A549 (cell line): ENCODE measurements around the gene SORCS3. TPM values are rescaled to one million over a fixed set of nuclear protein-coding genes. Genes with fewer than 3 reads are reported as not detected.

Experiments
- ATAC-seq, 2 experiments: fragments of 200-7000 bp in 1 of 2; fragments of >200 bp in 1 of 2; cut with Nextera tagmentation in 1 of 2; cut with Tn5 transposase in 1 of 2; 3 replicates each; pipeline versions ENCODE4 v1.8.0 to v1.9.1; 2018 to 2020; ENCODE audit warnings: mild to moderate bottlenecking in 1 of 2, moderate library complexity in 1 of 2
- CTCF ChIA-PET: fragments of 300-600 bp; sonication (Branson Sonifier 250); formaldehyde crosslinking; extraction: SDS; loops from one replicate; lab custom pipeline; 2021; ENCODE audit warnings: antibody characterized with exemption, inconsistent platforms; lab: Yijun Ruan, JAX
- POLR2A ChIA-PET: fragments of 350-600 bp; formaldehyde crosslinking; extraction: SDS; loops from one replicate; lab custom pipeline; 2021; ENCODE audit warnings: antibody characterized with exemption, inconsistent platforms; lab: Yijun Ruan, JAX
- DNase-seq, 2 experiments: peaks; one replicate each; pipeline versions ENCODE4 v3.0.0 to v3.0.0-alpha.2; 2011 to 2016; ENCODE audit warnings: low read depth in 1 of 2, low spot score in 1 of 2
- FAIRE-seq: peaks from 2 replicates; lab custom pipeline; 2011; peaks lifted over from hg19 to GRCh38; lab: Jason Lieb, UNC
- H3K27ac ChIP-seq, 2 experiments: fragments of >200 bp; sonication (Bioruptor Twin); formaldehyde crosslinking; 3 replicates each; pipeline ENCODE4 v1.5.1; 2016 to 2017
- H3K4me1 ChIP-seq: fragments of >200 bp; sonication (Bioruptor Twin); formaldehyde crosslinking; 3 replicates; pipeline ENCODE4 v1.6.1; 2016
- H3K4me2 ChIP-seq: fragments of >200 bp; sonication (Bioruptor Twin); formaldehyde crosslinking; 3 replicates; pipeline ENCODE4 v1.6.1; 2016
- H3K4me3 ChIP-seq: fragments of >200 bp; sonication (Bioruptor Twin); formaldehyde crosslinking; 3 replicates; pipeline ENCODE4 v1.5.1; 2016
- H3K9me3 ChIP-seq: fragments of >200 bp; sonication (Bioruptor Twin); formaldehyde crosslinking; 3 replicates; pipeline ENCODE4 v1.6.1; 2016
- CBX8 ChIP-seq: fragments of 200-600 bp; sonication (generic); IDR thresholded peaks from 2 replicates; pipeline ENCODE4 v1.6.1; 2016
- CHD2 ChIP-seq: fragments of 150-350 bp; IDR thresholded peaks from 2 replicates; pipeline ENCODE4 v1.6.1; 2014; ENCODE audit warnings: low read length; ENCODE audit not compliant: partially characterized antibody
- CHD4 ChIP-seq: fragments of 200-600 bp; sonication (generic); IDR thresholded peaks from 2 replicates; pipeline ENCODE4 v1.6.1; 2016; ENCODE audit warnings: antibody characterized with exemption, mild to moderate bottlenecking, borderline replicate concordance
- EHMT2 ChIP-seq: fragments of 200-600 bp; sonication (generic); IDR thresholded peaks from 2 replicates; pipeline ENCODE4 v1.6.1; 2016; ENCODE audit warnings: antibody characterized with exemption, low read depth, mild to moderate bottlenecking, moderate library complexity
- HDAC2 ChIP-seq: fragments of 200-600 bp; sonication (generic); IDR thresholded peaks from 2 replicates; pipeline ENCODE4 v1.6.1; 2016
- HEYL ChIP-seq: fragments of 250-450 bp; sonication (Bioruptor Pico); IDR thresholded peaks from 2 replicates; pipeline ENCODE4 v1.8.0; 2021; ENCODE audit warnings: mild to moderate bottlenecking, moderate library complexity
- HMGXB4 ChIP-seq: fragments of 250-450 bp; sonication (Bioruptor Pico); IDR thresholded peaks from 2 replicates; pipeline ENCODE4 v1.5.0; 2021; ENCODE audit warnings: mild to moderate bottlenecking, moderate library complexity, borderline replicate concordance
- HOXA7 ChIP-seq: fragments of 250-450 bp; sonication (Bioruptor Pico); IDR thresholded peaks from 2 replicates; pipeline ENCODE4 v1.5.0; 2020; ENCODE audit warnings: mild to moderate bottlenecking, moderate library complexity
- KDM1A ChIP-seq: fragments of 200-600 bp; sonication (generic); IDR thresholded peaks from 2 replicates; pipeline ENCODE4 v1.6.1; 2016; ENCODE audit warnings: low read depth, mild to moderate bottlenecking
- NR3C1 ChIP-seq: fragments of >200 bp; sonication (Bioruptor Twin); formaldehyde crosslinking; IDR thresholded peaks from 3 replicates; pipeline ENCODE4 v1.6.1; 2017
- REST ChIP-seq: fragments of 200-600 bp; sonication (generic); IDR thresholded peaks from 2 replicates; pipeline ENCODE4 v1.6.1; 2016; ENCODE audit warnings: antibody characterized with exemption, mild to moderate bottlenecking, moderate library complexity
- RFX5 ChIP-seq: fragments of 450-650 bp; IDR thresholded peaks from 2 replicates; pipeline ENCODE4 v1.7.1; 2014; ENCODE audit warnings: antibody characterized with exemption, mild to moderate bottlenecking, moderate library complexity
- RNF2 ChIP-seq: fragments of 200-600 bp; sonication (generic); IDR thresholded peaks from 2 replicates; pipeline ENCODE4 v1.6.1; 2016; ENCODE audit warnings: low read depth, mild to moderate bottlenecking, antibody characterized with exemption, moderate library complexity, borderline replicate concordance
- TP53 ChIP-seq: fragments of 250-450 bp; sonication (Bioruptor Pico); IDR thresholded peaks from 2 replicates; pipeline ENCODE4 v1.5.0; 2021; ENCODE audit warnings: mild to moderate bottlenecking, moderate library complexity
- ZSCAN20 ChIP-seq: fragments of 250-450 bp; sonication (Bioruptor Pico); IDR thresholded peaks from 2 replicates; pipeline ENCODE4 v1.8.0; 2022; ENCODE audit warnings: mild to moderate bottlenecking, moderate library complexity
- WGBS: methylation state at CpG from one replicate; pipeline ENCODE4 v1.1.6; 2017; ENCODE audit errors: missing lambda C conversion rate; 5-methylcytosine and 5-hydroxymethylcytosine counted together
- polyA plus RNA-seq, 4 experiments: library from polyadenylated mRNA; depleted of rRNA in 3 of 4; stranded (reverse); fragments of >200 nt; fragmentation: RNase III in 1 of 4; extraction: RNeasy Plus Mini Kit Qiagen cat#74134 plus additional on column Dnase treatment in 1 of 4; gene quantifications; 2 replicates in 3 of 4; 3 replicates in 1 of 4; pipeline ENCODE4 v1.2.3, GENCODE V29; 2011 to 2017
- TF ChIP-seq, protein P1 (sequence below): fragments of 450-650 bp; IDR thresholded peaks from 2 replicates; pipeline ENCODE4 v1.6.1; 2014; ENCODE audit warnings: antibody characterized with exemption
- TF ChIP-seq, protein P2 (sequence below): IDR thresholded peaks from 2 replicates; pipeline ENCODE4 v1.6.1; 2012; ENCODE audit warnings: low read depth, borderline replicate concordance
- TF ChIP-seq, protein P3 (sequence below): fragments of >200 bp; sonication (Bioruptor Twin); formaldehyde crosslinking; IDR thresholded peaks from 3 replicates; pipeline ENCODE4 v1.6.1; 2016
- TF ChIP-seq, protein P4 (sequence below): fragments of 250-450 bp; sonication (Bioruptor Pico); IDR thresholded peaks from 2 replicates; pipeline ENCODE4 v1.5.0; 2020; ENCODE audit warnings: low read depth, mild to moderate bottlenecking, moderate library complexity

SORCS3 gene
- polyA plus RNA-seq, 2 of the 4 experiments (the other 2 are of a cell fraction): not detected

GRCh38 chr10:105243381-105243780 is 602.3 kb downstream of the SORCS3 start (continued):
- TF ChIP-seq REST: no peak
- TF ChIP-seq EHMT2: no peak
- TF ChIP-seq CBX8: no peak
- TF ChIP-seq, protein P1, sequence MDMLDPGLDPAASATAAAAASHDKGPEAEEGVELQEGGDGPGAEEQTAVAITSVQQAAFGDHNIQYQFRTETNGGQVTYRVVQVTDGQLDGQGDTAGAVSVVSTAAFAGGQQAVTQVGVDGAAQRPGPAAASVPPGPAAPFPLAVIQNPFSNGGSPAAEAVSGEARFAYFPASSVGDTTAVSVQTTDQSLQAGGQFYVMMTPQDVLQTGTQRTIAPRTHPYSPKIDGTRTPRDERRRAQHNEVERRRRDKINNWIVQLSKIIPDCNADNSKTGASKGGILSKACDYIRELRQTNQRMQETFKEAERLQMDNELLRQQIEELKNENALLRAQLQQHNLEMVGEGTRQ: no peak
- no peak for TF ChIP-seq HMGXB4

- Histone ChIP-seq H3K4me1 (no peaks in the 10 kb centered on the region), H3K27ac (no peak overlapping the region), H3K4me3 (no peak overlapping the region), H3K4me2 (no peak overlapping the region), H3K9me3 (no peaks in the 10 kb centered on the region)
- CTCF ChIA-PET: no interaction called here
- POLR2A ChIA-PET: no interaction called here
- FAIRE-seq (no peak), ATAC-seq (no peak), DNase-seq (no peak)
- TF ChIP-seq ZSCAN20: no peak
- no peak for TF ChIP-seq CHD4
- TF ChIP-seq, protein P2, sequence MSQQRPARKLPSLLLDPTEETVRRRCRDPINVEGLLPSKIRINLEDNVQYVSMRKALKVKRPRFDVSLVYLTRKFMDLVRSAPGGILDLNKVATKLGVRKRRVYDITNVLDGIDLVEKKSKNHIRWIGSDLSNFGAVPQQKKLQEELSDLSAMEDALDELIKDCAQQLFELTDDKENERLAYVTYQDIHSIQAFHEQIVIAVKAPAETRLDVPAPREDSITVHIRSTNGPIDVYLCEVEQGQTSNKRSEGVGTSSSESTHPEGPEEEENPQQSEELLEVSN: no peak
- TF ChIP-seq TP53 (CRISPR knock-in tag): no peak
- no peak for TF ChIP-seq EHMT2
- TF ChIP-seq NR3C1: no peak
- WGBS: 0% methylated on average over 2 of the region's 2 CpGs
Measured at GRCh38 chr10:105243825-105244224, 602.7 kb downstream of the SORCS3 start.

- ATAC-seq: no peak
Measured at GRCh38 chr10:105247831-105248499, 606.9 kb downstream of the SORCS3 start.

More at GRCh38 chr10:105247831-105248499, 606.9 kb downstream of the SORCS3 start:
- no peaks in the 10 kb centered on the region for H3K4me1 ChIP-seq
- WGBS: 3% methylated on average over 5 of the region's 5 CpGs
- no peak overlapping the region for H3K27ac ChIP-seq
- H3K9me3 ChIP-seq: no peaks in the 10 kb centered on the region
- DNase-seq (no peak), FAIRE-seq (no peak)
- no peak overlapping the region for H3K4me3 ChIP-seq
- TF ChIP-seq, protein P3, sequence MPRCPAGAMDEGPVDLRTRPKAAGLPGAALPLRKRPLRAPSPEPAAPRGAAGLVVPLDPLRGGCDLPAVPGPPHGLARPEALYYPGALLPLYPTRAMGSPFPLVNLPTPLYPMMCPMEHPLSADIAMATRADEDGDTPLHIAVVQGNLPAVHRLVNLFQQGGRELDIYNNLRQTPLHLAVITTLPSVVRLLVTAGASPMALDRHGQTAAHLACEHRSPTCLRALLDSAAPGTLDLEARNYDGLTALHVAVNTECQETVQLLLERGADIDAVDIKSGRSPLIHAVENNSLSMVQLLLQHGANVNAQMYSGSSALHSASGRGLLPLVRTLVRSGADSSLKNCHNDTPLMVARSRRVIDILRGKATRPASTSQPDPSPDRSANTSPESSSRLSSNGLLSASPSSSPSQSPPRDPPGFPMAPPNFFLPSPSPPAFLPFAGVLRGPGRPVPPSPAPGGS: no peak
- TF ChIP-seq, protein P4, sequence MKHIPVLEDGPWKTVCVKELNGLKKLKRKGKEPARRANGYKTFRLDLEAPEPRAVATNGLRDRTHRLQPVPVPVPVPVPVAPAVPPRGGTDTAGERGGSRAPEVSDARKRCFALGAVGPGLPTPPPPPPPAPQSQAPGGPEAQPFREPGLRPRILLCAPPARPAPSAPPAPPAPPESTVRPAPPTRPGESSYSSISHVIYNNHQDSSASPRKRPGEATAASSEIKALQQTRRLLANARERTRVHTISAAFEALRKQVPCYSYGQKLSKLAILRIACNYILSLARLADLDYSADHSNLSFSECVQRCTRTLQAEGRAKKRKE (CRISPR knock-in tag): no peak
- no peak for TF ChIP-seq RNF2
- TF ChIP-seq KDM1A: no peak
- TF ChIP-seq, protein P1: no peak
- TF ChIP-seq TP53 (CRISPR knock-in tag): no peak
- TF ChIP-seq HDAC2: no peak
- TF ChIP-seq HOXA7 (CRISPR knock-in tag): no peak
- TF ChIP-seq RFX5: no peak
- no peak for TF ChIP-seq HEYL (CRISPR knock-in tag)
- TF ChIP-seq CHD2: no peak
- CTCF ChIA-PET: no interaction called here
- H3K4me2 ChIP-seq: no peak overlapping the region
- POLR2A ChIA-PET: no interaction called here
